ENCODE results near the gene NOTCH1. TPM values are rescaled to one million over a fixed set of nuclear protein-coding genes. Genes with fewer than 3 reads are reported as not detected.

The NOTCH1 gene
- total and polyA plus RNA-seq, 2 of the 13 experiments (the other 11 are each of a cell fraction or from before 2014, with no cell fraction given) = 0.09 to 0.35 TPM

DNA sequence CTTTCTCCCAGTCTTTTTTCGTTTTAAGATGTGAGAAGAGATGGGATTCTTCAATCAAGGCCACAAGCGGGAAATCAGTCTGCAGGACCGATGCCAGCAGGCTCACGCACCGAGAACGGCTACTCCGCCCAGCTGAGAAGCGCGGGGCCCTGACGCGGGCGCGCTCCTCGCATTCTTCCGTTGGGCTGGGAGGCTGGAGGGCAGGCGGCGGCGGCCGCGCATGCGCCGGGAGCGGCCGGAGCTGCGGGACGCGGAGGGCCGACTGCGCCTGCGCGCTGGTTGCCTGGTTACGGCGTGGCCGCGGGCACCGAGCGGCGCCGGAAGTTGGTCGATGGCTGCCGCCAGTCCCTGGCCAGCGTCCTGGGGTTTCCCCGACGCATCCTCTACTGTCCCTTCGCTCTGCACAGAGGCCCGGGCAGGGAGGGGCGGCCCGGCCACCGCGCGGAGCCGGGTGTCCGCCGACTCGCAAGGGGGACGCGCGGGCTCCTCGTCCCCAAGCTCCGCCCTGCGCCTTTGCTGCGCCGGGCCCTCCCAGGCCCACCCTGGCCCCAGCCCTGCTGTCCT is 62.2 kb downstream of the NOTCH1 start (continued):
- TF ChIP-seq, protein P1, sequence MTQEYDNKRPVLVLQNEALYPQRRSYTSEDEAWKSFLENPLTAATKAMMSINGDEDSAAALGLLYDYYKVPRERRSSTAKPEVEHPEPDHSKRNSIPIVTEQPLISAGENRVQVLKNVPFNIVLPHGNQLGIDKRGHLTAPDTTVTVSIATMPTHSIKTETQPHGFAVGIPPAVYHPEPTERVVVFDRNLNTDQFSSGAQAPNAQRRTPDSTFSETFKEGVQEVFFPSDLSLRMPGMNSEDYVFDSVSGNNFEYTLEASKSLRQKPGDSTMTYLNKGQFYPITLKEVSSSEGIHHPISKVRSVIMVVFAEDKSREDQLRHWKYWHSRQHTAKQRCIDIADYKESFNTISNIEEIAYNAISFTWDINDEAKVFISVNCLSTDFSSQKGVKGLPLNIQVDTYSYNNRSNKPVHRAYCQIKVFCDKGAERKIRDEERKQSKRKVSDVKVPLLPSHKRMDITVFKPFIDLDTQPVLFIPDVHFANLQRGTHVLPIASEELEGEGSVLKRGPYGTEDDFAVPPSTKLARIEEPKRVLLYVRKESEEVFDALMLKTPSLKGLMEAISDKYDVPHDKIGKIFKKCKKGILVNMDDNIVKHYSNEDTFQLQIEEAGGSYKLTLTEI (CRISPR knock-in tag; conservative IDR thresholded peaks at IDR 0.05) = no peak
- TF ChIP-seq, protein P2, sequence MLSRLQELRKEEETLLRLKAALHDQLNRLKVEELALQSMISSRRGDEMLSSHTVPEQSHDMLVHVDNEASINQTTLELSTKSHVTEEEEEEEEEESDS (CRISPR knock-in tag; IDR thresholded peaks at IDR 0.05; ENCODE audit: borderline replicate concordance) = no peak
- TF ChIP-seq ISL2 (CRISPR knock-in tag; IDR thresholded peaks at IDR 0.05) (no peak), GZF1 (CRISPR knock-in tag; IDR thresholded peaks at IDR 0.05) (no peak), YEATS2 (CRISPR knock-in tag; IDR thresholded peaks at IDR 0.05; ENCODE audit: borderline replicate concordance) (no peak), ATF1 (CRISPR knock-in tag; IDR thresholded peaks at IDR 0.05) (no peak), ATF5 (CRISPR knock-in tag; IDR thresholded peaks at IDR 0.05; ENCODE audit: low read depth) (no peak), MAFG (CRISPR knock-in tag; IDR thresholded peaks at IDR 0.05) (no peak), ZNF605 (CRISPR knock-in tag; IDR thresholded peaks at IDR 0.05) (no peak; the same call in 1 of the 2 replicates), ZNF737 (CRISPR knock-in tag; IDR thresholded peaks at IDR 0.05; ENCODE audit: borderline replicate concordance) (no peak), ZNF607 (CRISPR knock-in tag; IDR thresholded peaks at IDR 0.05; ENCODE audit: borderline replicate concordance) (no peak), PBX2 (CRISPR knock-in tag; IDR thresholded peaks at IDR 0.05) (no peak), KLF12 (CRISPR knock-in tag; IDR thresholded peaks at IDR 0.05; ENCODE audit: borderline replicate concordance) (no peak), PRMT3 (CRISPR knock-in tag; IDR thresholded peaks at IDR 0.05; ENCODE audit: borderline replicate concordance, low read depth) (no peak), SCMH1 (CRISPR knock-in tag; IDR thresholded peaks at IDR 0.05; ENCODE audit: borderline replicate concordance) (no peak), KDM5B (CRISPR knock-in tag; IDR thresholded peaks at IDR 0.05; ENCODE audit: borderline replicate concordance) (0 out of 2 replicates have a peak, but pooled peaks have one; percentile 17), HNF4A (CRISPR knock-in tag; IDR thresholded peaks at IDR 0.05) (no peak), ZNF703 (CRISPR knock-in tag; IDR thresholded peaks at IDR 0.05; ENCODE audit: borderline replicate concordance) (no peak), ZNF577 (CRISPR knock-in tag; IDR thresholded peaks at IDR 0.05; ENCODE audit: borderline replicate concordance, low read depth) (no peak)
- TF ChIP-seq, protein P3, sequence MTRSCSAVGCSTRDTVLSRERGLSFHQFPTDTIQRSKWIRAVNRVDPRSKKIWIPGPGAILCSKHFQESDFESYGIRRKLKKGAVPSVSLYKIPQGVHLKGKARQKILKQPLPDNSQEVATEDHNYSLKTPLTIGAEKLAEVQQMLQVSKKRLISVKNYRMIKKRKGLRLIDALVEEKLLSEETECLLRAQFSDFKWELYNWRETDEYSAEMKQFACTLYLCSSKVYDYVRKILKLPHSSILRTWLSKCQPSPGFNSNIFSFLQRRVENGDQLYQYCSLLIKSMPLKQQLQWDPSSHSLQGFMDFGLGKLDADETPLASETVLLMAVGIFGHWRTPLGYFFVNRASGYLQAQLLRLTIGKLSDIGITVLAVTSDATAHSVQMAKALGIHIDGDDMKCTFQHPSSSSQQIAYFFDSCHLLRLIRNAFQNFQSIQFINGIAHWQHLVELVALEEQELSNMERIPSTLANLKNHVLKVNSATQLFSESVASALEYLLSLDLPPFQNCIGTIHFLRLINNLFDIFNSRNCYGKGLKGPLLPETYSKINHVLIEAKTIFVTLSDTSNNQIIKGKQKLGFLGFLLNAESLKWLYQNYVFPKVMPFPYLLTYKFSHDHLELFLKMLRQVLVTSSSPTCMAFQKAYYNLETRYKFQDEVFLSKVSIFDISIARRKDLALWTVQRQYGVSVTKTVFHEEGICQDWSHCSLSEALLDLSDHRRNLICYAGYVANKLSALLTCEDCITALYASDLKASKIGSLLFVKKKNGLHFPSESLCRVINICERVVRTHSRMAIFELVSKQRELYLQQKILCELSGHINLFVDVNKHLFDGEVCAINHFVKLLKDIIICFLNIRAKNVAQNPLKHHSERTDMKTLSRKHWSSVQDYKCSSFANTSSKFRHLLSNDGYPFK (CRISPR knock-in tag; IDR thresholded peaks at IDR 0.05; ENCODE audit: borderline replicate concordance) = no peak; the same call in 1 of the 2 replicates
- TF ChIP-seq, protein P4, sequence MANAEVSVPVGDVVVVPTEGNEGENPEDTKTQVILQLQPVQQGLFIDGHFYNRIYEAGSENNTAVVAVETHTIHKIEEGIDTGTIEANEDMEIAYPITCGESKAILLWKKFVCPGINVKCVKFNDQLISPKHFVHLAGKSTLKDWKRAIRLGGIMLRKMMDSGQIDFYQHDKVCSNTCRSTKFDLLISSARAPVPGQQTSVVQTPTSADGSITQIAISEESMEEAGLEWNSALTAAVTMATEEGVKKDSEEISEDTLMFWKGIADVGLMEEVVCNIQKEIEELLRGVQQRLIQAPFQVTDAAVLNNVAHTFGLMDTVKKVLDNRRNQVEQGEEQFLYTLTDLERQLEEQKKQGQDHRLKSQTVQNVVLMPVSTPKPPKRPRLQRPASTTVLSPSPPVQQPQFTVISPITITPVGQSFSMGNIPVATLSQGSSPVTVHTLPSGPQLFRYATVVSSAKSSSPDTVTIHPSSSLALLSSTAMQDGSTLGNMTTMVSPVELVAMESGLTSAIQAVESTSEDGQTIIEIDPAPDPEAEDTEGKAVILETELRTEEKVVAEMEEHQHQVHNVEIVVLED (CRISPR knock-in tag; IDR thresholded peaks at IDR 0.05; ENCODE audit: borderline replicate concordance) = peak; percentile 5; the same call in 1 of the 2 replicates
